DOHH2 (cell line): ENCODE measurements around the gene CA5A.

ENCODE experiments used
- H3F3A ChIP-seq: fragments of 200-600 bp; sonication (generic), shearing (Covaris generic); 2 replicates; pipeline ENCODE4 v1.6.0; 2016; ENCODE audit warnings: antibody characterized with exemption, mild to moderate bottlenecking; ENCODE audit not compliant: control insufficient read depth, insufficient read depth
- H3K27ac ChIP-seq: fragments of 200-600 bp; sonication (generic); 2 replicates; pipeline ENCODE4 v1.5.1; 2014; ENCODE audit warnings: low read depth, mild to moderate bottlenecking, low read length, moderate library complexity
- H3K27me3 ChIP-seq: fragments of 200-600 bp; sonication (generic); 2 replicates; pipeline ENCODE4 v1.6.1; 2014; ENCODE audit warnings: mild to moderate bottlenecking, low read length, mixed read lengths; ENCODE audit not compliant: control insufficient read depth
- H3K36me3 ChIP-seq: fragments of 200-600 bp; sonication (generic); 2 replicates; pipeline ENCODE4 v1.6.1; 2014; ENCODE audit warnings: mild to moderate bottlenecking, low read length, moderate library complexity, mixed read lengths; ENCODE audit not compliant: control insufficient read depth
- H3K4me1 ChIP-seq: fragments of 200-600 bp; sonication (generic); 2 replicates; pipeline ENCODE4 v1.6.1; 2014; ENCODE audit warnings: mild to moderate bottlenecking, low read length, mixed read lengths; ENCODE audit not compliant: control insufficient read depth
- H3K4me2 ChIP-seq: fragments of 200-600 bp; sonication (generic); 2 replicates; pipeline ENCODE4 v1.6.0; 2014; ENCODE audit warnings: mild to moderate bottlenecking, low read length, moderate library complexity
- H3K4me3 ChIP-seq: fragments of 200-600 bp; sonication (generic); 2 replicates; pipeline ENCODE4 v1.5.1; 2014; ENCODE audit warnings: mild to moderate bottlenecking, low read length, mixed read lengths
- H3K79me2 ChIP-seq: fragments of 200-600 bp; sonication (generic); 2 replicates; pipeline ENCODE4 v1.6.1; 2014; ENCODE audit warnings: mild to moderate bottlenecking, low read length, mixed read lengths; ENCODE audit not compliant: control insufficient read depth
- H3K9me2 ChIP-seq: fragments of 200-600 bp; sonication (generic); replicated peaks from 2 replicates; pipeline ENCODE4 v1.6.1; 2014; ENCODE audit warnings: mild to moderate bottlenecking, low read length, mixed read lengths; ENCODE audit not compliant: control insufficient read depth
- H3K9me3 ChIP-seq: fragments of 200-600 bp; sonication (generic); 2 replicates; pipeline ENCODE4 v1.6.1; 2014; ENCODE audit warnings: antibody characterized with exemption, low read length, mixed read lengths; ENCODE audit not compliant: control insufficient read depth, insufficient read depth
- H4K20me1 ChIP-seq: fragments of 200-600 bp; sonication (generic); 2 replicates; pipeline ENCODE4 v1.6.0; 2014; ENCODE audit warnings: low read depth, mild to moderate bottlenecking, antibody characterized with exemption, low read length, moderate library complexity; ENCODE audit not compliant: control insufficient read depth, insufficient read depth
- EZH2phosphoT487 ChIP-seq: fragments of 200-600 bp; sonication (generic); IDR thresholded peaks from 2 replicates; pipeline ENCODE4 v1.6.1; 2017; ENCODE audit warnings: borderline replicate concordance, mild to moderate bottlenecking, antibody characterized with exemption, low read length, moderate library complexity, mixed read lengths

Gene CA5A

GRCh38 chr16:87838643-87839541 is 97.4 kb downstream of the CA5A start:
- Histone ChIP-seq H3K9me3 (no peaks in the 10 kb centered on the region), H3K27ac (no peak overlapping the region), H3K27me3 (no peaks in the 10 kb centered on the region), H3K4me2 (no peak overlapping the region), H3K36me3 (peaks cover 98% of the 10 kb centered on the region), H4K20me1 (no peaks in the 10 kb centered on the region; the same call in 1 of the 2 replicates), H3K9me2 (no peaks in the 10 kb centered on the region), H3K4me3 (no peak overlapping the region), H3K79me2 (peaks cover 29% of the 10 kb centered on the region), H3F3A (no peaks in the 10 kb centered on the region), H3K4me1 (peaks cover 7% of the 10 kb centered on the region; the same call in 1 of the 2 replicates)
- no peak for TF ChIP-seq EZH2phosphoT487
